Forelimb muscle (tissue), 1 donor: ENCODE results near the gene TSHZ1. TPM values are rescaled to one million over a fixed set of nuclear protein-coding genes. Genes with fewer than 3 reads are reported as not detected.
A peak's percentile ranks its signal among the peaks of the same experiment; 100 is the strongest.

Source experiments
- DNase-seq: peaks from one replicate; pipeline ENCODE4 v3.0.0-alpha.2; 2013; ENCODE audit warnings: low read depth
- polyA plus RNA-seq: library from polyadenylated mRNA; unstranded; fragments of 120-200 nt; gene quantifications from one replicate; pipeline ENCODE4 v1.2.1, GENCODE V29; 2013; ENCODE audit not compliant: insufficient read length

TSHZ1 gene, protein sequence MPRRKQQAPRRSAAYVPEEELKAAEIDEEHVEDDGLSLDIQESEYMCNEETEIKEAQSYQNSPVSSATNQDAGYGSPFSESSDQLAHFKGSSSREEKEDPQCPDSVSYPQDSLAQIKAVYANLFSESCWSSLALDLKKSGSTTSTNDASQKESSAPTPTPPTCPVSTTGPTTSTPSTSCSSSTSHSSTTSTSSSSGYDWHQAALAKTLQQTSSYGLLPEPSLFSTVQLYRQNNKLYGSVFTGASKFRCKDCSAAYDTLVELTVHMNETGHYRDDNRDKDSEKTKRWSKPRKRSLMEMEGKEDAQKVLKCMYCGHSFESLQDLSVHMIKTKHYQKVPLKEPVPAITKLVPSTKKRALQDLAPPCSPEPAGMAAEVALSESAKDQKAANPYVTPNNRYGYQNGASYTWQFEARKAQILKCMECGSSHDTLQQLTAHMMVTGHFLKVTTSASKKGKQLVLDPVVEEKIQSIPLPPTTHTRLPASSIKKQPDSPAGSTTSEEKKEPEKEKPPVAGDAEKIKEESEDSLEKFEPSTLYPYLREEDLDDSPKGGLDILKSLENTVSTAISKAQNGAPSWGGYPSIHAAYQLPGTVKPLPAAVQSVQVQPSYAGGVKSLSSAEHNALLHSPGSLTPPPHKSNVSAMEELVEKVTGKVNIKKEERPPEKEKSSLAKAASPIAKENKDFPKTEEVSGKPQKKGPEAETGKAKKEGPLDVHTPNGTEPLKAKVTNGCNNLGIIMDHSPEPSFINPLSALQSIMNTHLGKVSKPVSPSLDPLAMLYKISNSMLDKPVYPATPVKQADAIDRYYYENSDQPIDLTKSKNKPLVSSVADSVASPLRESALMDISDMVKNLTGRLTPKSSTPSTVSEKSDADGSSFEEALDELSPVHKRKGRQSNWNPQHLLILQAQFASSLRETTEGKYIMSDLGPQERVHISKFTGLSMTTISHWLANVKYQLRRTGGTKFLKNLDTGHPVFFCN (N-terminal part only)
- 22.7 TPM for polyA plus RNA-seq

DNA sequence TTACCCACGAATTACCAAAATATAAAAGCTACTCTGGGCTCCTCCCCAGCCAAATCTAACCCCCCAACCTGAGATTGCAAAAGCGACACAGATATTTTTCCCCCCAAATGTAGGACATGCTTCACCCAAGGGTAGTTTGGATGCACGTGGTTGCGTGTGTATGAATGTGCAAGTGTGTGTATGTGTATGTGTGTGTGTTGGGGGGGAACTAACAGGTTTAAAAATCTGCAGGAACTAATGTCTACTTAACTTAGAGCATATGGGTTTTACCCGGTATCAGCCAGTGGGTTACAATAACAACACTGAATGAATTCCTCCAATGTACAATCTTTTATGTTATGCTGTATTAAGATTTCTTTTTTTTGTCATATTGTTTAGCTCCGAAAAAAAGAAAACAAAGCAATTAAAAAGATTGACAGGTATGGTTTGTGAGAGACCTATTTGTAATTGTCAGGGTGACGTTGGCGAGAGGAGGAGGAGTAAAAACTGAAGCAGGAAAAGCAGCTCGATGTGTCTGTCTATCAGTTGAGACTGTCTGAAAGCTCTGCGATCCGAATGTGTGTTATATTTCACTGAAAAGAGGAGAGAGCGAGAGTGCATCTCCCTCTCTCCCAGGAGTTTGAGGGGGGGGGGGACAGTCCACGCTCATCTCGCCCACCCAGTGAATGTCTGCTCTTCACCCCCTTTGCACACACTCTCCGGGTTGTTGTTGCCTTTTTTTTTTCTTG, at the start of gene TSHZ1:
Gene TSHZ1 (plus strand): TSS at position 524 of the 728 bp plus-strand sequence. CDS start 1,080 bp downstream, outside the sequence.
- DNase-seq = peak; percentile 85

DNA sequence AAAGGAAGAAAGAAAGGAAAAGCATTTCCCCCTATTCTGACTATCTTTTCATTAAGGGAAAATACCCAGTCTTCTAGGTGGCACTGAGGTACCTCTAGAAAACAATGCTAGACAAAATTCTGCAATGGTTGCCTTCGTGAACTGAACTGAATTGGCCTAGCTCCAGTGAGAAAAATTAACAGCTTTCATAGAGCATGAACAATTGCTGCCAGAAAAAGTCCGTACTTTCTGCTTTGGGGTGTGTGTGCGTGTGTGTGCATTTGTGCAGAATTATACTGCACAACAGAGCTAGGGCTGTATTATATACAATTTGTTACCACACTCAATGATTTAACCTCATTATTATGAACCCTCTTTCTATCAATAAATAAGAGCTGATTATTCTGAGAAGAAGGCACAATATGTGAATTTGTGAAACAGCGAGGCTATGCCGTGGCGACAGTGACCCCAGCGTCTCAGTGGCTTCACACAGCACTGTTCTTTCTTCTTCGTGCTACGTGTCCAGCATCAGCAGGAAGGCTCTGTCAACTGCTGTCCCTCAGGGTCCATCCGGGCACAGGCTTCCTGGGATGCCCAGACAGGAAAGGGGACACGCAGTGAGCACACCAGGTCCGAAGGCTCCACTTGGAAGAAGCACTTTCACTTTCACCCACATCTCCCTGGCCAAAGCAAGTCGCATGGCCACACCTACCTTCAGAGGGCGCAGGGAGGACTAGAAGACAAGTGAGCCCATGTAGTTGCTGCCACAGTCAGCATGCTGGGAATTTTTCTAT, 49.2 kb upstream of the TSHZ1 start:
- DNase-seq = no peak

DNA sequence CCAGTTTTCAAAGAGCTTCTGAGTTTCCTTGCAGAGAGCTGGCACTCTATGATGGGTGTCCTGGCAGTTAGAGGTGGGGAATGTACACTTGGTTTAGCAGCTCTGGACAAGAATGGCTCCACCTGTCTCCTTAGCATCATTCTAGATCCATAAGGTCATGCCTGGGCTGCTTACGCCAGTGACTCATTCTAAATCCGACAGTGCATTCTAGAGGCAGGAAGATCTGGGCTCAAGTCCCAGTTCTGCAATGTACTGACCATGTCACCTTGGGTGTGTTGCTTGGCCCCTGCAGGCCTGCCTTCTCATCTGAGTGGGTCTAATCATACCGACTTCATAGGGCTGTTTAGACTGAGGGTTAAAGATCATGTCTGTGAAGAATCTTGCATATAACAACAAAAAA, 48.1 kb upstream of the TSHZ1 start:
- no peak for DNase-seq

DNA sequence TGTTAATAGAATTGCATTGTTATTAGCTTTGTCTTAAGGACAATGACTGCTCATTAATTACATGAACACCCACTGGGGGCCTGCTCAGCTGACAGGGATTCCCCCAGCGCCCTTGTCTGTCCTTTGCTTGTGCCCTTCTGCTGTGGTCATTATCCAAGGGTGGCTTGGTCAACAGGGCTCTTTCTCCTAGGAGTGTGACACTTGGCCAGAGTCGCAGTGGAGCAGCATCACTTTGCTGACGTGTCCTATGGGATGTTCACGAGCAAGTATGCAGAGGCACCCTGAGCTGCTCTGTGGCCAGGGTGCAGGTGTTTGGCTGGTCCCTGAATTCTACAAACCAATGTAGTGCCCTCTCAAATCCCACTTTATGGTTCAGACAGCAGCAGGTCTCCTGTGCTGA, 47.6 kb upstream of the TSHZ1 start:
- no peak for DNase-seq

DNA sequence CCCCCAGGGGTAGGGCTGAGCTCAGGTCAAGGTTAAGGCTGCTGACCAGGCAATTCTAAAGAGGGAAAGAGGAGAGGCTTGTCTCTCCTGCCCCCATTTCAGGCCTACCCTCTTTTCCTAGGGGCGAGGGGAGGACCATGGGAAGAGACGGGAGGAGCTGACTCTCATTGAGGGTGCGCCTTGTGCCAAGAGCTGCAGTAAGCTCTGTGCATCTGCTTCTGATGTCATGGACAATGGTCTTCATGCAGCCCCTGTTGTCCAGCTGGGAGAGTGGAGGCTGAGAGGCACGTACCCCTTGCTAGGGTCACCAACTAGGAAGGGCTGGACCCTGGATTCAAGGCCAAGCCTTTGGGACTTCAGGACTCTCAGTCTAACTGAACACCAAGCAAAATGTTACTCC, 46.9 kb upstream of the TSHZ1 start:
- DNase-seq = no peak

DNA sequence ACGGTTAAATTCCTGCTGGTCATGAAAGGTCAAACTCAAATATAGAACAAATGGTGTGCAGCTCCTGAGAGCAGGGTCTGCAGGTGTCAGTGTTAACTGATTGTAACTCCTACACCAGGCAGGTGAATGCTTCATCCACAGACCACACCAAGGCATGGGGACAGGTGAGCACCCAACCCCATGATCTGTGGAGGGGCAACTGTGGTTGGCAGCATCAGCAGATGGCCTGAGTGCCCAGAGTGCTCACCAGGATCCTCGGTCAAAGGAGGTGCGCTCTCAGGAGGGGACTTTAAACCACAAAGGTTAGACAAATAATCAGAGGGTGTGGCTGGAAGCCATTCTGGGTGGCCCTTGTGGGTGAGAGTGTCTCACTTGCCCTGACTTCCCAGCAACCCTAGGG, 46.1 kb upstream of the TSHZ1 start:
- DNase-seq = no peak

DNA sequence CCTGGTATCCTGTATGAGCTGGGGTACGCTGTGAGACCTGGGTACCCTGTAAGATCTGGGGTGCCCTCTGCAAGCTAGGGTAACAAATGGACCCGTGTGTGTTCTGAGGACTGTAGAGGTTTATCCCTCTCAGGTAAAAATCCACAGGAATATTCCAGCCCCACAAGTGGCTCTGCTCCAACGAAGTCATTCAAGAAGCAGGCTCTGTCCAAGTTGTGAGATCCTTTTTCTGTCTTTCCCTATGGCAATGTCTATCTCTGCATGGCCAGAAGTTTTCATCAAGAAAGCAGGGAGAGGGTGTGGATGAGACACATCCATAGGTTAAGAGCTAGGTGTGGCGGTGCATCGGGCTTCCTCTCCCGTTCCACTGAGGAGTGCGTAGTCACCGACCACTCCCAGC, 44.7 kb upstream of the TSHZ1 start:
- no peak for DNase-seq

DNA sequence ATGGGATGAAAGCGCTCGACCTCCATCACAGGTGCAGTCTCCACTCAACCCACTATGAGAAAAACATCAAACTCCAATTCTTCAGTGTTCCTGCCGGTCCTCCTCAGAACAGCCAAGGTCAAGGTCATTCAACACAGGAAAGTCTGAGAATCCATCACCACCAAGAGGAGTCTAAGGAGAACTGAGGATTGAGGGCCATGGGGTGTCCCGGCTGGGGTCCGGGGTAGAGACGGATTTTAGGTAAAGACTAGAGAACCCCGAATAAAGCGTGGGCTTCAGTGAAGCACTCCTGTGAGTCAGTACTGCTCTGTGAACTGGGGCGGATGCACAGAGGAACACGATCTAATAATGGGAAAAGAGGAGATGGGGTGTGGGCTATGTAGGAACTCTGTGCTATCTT, 43.5 kb upstream of the TSHZ1 start:
- no peak for DNase-seq

DNA sequence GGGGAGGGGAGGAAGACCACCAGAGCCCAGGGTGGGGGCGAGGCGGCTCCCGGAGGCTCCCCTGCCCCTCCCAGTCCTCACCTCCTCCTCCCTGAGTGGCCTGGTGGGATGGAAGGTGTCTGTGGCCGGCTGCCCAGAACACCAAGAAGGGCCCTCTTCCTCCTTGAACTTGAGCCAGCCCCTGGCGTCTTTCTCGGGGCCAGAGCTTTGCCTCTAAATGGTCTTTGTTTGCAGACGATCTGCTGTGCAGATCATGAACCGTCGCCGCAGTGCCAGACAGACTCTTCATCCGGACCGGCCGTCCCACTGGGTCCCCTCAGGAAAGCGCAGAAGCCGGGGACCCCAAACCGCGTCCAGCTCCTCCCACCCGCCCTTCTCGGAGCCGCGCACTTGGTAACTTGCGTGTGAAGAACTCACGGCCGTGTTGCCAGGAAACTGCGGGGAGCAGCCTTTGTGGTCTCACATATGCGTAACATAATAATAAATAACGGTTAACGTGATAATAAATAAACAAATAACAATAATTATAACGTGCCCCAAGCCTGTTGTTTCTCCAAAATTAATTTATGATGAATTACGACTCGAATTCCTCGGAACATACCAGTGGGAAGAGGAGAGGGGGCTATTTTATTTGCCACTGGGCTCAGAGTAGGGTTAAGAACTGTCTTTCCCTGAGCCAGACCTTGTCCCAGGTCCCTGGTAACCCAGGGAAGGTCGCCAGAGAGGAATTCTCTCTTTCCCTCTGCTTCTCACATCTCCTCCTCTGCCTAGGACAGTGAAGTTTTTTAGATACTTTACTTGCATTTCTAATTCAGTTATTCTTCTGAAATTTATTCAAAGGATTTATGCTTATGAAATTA, 42.6 kb upstream of the TSHZ1 start:
- no peak for DNase-seq

DNA sequence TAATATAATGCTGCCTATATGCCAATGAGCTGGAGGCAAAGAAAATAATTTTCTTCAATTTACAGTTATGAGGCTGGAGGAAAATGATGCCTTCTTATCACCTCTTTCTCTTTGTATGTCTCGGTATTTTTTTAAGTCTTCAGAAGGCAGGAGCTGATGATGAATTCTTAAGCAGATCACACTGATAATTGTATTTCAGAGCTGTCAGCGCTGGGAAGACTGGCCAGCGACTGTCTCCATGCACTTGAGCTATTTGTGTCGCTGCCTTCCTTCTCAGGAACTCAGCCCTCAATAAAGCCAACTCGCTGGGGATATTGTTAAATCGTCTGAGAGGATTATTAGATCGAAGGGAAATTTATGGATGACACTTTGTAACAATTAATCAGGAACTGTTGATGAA, 42.0 kb upstream of the TSHZ1 start:
- DNase-seq = no peak

DNA sequence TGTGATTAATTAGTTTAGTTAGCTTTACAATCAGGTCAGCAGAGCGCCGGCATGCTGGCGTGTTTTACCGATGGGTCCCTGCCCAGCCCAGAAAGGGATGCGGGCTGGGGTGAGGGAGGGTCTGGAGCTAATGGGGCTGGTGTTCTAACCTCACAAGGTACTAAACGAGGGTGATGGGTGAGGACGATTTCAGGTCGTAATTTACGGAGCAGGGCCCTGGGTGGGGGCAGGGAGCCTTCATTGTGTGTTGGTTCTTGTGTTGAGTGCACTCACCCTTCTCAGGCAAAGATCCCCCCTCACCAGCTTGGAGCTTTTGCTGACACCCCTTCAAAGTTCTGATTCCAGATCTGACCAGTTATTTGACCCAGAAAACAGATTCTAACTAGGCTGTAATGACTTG, 41.2 kb upstream of the TSHZ1 start:
- DNase-seq = no peak

DNA sequence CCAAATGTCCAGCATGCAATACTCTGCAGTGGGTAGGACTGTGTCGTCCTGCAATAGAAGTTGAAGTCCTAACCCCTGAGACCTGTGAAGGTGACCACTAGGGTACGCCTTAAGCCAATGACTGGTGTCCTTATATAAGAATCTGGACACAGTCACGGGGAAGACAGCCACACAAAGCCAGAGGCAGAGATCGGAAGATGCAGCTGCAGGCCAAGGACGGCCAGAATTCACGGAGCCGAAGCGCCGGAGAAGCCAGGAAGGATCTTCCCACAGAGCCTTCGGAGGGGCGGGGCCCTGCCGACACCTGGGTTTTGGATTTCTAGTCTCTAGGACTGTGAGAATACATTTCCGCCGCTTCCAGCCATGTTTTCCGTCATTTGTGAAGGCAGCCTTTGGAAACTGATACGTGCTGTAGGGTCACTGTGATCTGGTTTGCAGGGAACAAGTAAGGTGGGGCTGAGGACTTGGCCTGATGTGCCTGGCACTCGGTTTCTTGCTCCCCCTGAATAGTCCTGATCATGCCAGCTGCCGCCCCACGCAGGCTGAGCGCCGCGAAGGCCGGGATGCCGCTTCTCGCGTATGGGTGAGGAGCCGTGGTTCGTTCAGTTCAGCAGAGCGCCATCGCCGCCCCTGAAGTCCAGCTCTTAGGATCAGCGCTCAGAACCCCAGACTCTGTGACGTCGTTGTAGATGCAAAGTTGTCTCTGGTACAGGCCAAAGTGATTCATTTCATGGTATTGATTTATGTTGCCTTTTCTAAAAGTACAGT, 40.4 kb upstream of the TSHZ1 start:
- no peak for DNase-seq

DNA sequence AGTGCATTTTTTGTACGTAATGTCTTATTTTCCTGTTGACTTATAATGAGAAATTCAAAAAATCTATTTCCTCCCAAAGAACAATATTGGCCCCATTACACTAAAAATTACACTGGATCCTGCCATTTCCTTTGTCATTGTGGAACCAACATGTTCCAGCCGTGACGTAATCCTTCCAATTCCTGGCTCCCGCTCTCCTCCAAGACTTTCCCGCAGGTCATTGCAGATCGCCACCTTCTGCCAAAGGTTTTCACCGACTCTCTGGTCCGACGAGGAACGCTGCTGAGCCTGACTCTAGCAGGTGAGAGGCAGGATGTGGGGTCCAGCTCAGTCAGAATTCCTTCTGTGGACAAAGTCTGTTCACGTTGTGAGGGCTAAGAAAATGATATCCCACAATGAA, 39.7 kb upstream of the TSHZ1 start:
- DNase-seq = no peak

DNA sequence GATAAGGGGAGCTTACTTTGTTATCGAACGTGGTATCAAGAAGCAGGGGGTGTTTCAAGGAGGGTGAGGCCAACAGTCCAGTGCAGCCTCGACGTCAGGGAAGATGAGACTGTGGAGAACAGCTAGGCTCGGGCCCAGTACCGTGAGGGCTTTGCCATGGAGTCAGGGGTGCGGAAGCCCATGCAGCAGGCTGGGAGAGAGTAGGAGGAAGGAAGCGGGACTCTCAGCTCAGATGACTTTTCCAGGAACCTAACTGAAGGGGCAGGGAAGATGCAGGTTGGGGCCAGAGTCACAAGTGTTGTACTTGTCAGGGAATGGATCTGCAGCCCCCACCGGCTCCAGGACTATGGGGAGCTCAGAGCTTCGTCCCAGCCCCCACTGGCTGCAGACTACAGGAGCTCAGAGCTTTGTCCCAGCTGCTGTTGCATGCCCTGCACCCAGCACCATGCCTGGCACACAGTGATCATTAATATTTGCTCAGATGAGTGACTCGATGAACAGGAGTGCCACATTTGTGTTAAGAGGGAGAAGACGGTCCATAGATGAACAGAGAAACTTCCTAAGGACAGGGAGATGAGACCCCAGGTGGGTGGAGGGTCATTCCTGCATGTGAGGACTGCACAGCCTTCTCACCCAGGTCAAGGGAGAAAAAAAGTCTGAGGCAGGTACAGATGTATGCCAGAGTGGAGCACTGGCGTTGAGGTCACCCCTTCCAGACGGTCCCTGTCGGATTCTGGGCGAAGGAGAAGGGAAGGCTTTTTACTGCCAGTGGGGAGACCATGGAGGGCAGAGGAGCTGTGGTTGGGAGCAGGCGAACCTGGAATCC, 38.1 kb upstream of the TSHZ1 start:
- no peak for DNase-seq

DNA sequence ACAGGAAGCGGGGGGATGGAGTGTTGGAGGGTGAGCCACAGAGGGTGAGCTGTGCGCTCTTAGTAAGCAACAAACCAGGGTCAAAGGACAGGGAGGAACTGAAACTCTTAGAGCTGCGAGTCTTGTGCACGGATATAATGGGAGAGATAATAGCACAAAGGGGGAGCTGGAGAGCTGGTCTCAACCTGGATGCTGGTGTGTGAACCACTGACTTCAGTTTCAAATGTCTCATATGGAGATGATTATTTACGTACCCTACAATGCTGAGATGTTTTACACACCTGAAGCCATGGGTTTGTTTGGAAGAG, 37.5 kb upstream of the TSHZ1 start:
- no peak for DNase-seq

DNA sequence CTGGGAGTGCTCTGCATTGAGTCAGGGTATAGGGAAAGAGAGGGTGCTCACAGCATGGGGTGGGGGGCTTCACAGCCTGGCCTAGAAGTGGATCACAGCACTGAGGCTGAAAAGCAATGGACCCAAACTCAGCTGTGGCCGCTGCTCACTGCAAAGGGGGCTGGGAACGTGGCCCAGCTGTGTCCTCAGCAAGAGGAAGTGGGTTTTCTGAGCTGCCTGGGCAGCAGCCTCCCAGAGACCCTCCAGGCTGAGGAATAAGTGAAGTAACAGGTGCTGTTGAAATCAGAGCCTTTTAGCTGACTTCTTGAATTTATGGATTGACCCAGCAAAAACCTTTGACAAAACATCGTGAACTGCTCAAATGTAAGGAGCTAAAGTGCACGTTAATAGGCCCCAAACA, 36.9 kb upstream of the TSHZ1 start:
- no peak for DNase-seq

DNA sequence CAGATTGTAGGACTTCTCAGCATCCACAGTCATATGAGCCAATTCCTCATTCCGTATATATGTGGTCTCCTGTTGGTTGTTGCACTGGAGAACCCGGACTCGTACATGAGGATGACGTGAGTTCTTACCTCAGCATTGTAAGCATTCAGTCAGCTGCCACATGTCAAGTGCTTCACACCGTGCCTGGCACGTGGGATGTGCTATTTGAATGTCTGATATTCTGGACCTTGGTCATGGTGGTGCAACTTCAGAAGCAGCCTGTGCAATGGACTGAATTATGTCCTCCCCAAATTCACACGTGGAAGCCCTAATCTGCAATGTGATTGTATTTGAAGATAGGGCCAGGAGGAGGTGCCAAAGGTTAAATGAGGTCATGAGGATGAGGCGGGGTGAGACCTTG, 33.7 kb upstream of the TSHZ1 start:
- no peak for DNase-seq

DNA sequence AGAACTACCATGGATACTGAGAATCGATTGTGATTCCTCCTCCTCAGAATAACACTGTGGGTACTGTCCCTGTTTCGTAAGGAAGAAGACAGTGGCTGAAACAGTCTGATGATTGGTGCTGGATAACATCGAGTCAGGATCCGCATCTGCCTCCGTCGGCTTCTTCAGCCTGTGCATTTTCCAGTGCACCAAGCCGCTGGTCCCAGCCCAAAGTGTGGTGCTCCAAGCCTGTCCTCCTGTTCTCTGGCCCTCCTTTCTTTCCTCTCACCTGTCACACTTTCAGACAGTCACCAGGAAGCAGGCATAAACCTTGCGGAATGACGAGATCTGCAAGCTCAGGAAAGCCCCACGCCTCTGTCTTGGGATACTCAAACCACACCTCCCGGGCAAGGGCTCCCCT, 32.2 kb upstream of the TSHZ1 start:
- no peak for DNase-seq
